Measurements from ENCODE around the gene FBXW7.

GRCh38 chr4:152515678-152516077, 20.2 kb downstream of the FBXW7 start:
- TF ChIP-seq ZNF354B (CRISPR knock-in tag; IDR thresholded peaks at IDR 0.05) (no peak), CTCF (CRISPR knock-in tag; IDR thresholded peaks at IDR 0.05) (no peak), ZIK1 (CRISPR knock-in tag; IDR thresholded peaks at IDR 0.05; ENCODE audit: borderline replicate concordance, low read depth) (no peak), ZSCAN21 (CRISPR knock-in tag; IDR thresholded peaks at IDR 0.05; ENCODE audit: borderline replicate concordance) (no peak)

All from HepG2 (cell line).